HG03280 (cell line): Measurements from ENCODE around the gene SLC20A1.

Experiments used
- ATAC-seq: cut with Tn5 transposase; IDR thresholded peaks from one replicate; pipeline ENCODE4 v1.9.1; 2021; ENCODE audit warnings: mild to moderate bottlenecking, moderate library complexity; ENCODE audit not compliant: unreplicated experiment

Gene SLC20A1

GRCh38 chr2:112674229-112674628 lies 28.5 kb downstream of the SLC20A1 start:
- ATAC-seq, result no peak

GRCh38 chr2:112679484-112679883 lies 33.7 kb downstream of the SLC20A1 start:
- no peak for ATAC-seq

- no peak for ATAC-seq
Observed at GRCh38 chr2:112680666-112681101, 34.9 kb downstream of the SLC20A1 start.

- no peak for ATAC-seq
Observed at GRCh38 chr2:112682101-112682500, 36.4 kb downstream of the SLC20A1 start.

GRCh38 chr2:112683550-112684414 lies 38.0 kb downstream of the SLC20A1 start:
- ATAC-seq, result no peak

- ATAC-seq, result no peak
Observed at GRCh38 chr2:112684415-112684775, 38.7 kb downstream of the SLC20A1 start.

GRCh38 chr2:112685271-112685884 lies 39.6 kb downstream of the SLC20A1 start:
- ATAC-seq, result no peak

- ATAC-seq, result no peak
Observed at GRCh38 chr2:112686348-112687217, 40.8 kb downstream of the SLC20A1 start.

GRCh38 chr2:112687522-112687921 lies 41.8 kb downstream of the SLC20A1 start:
- no peak for ATAC-seq

GRCh38 chr2:112688086-112688880 lies 42.5 kb downstream of the SLC20A1 start:
- ATAC-seq, result no peak

GRCh38 chr2:112690853-112691401 lies 45.2 kb downstream of the SLC20A1 start:
- ATAC-seq, result peak; percentile 53

- no peak for ATAC-seq
Observed at GRCh38 chr2:112691881-112692281, 46.1 kb downstream of the SLC20A1 start.

GRCh38 chr2:112692495-112692911 lies 46.8 kb downstream of the SLC20A1 start:
- ATAC-seq, result peak; percentile 85

GRCh38 chr2:112692918-112693317 lies 47.2 kb downstream of the SLC20A1 start:
- peak; percentile 13 for ATAC-seq

GRCh38 chr2:112693596-112693995 lies 47.9 kb downstream of the SLC20A1 start:
- no peak for ATAC-seq

- no peak for ATAC-seq
Observed at GRCh38 chr2:112694182-112694581, 48.4 kb downstream of the SLC20A1 start.

GRCh38 chr2:112698834-112699515 lies 53.2 kb downstream of the SLC20A1 start:
- ATAC-seq, result no peak

- no peak for ATAC-seq
Observed at GRCh38 chr2:112699984-112700667, 54.4 kb downstream of the SLC20A1 start.

GRCh38 chr2:112701052-112701451 lies 55.3 kb downstream of the SLC20A1 start:
- ATAC-seq, result no peak
